Measurements from ENCODE around the gene FUBP1. TPM values are rescaled to one million over a fixed set of nuclear protein-coding genes. Genes with fewer than 3 reads are reported as not detected.
"Not testable (repeated sequence)": the region's sequence is repeated elsewhere in the genome, so short reads cannot be mapped to it uniquely, and the experiment has no call there.

The FUBP1 gene
- total RNA-seq, 3 donors from 2014 or later, result 96.0 to 186 (median 156) TPM

GRCh38 chr1:77929806-77930205 lies 49.1 kb downstream of the FUBP1 start:
- no peaks in the 10 kb centered on the region for H3K36me3 ChIP-seq
- TF ChIP-seq, protein P1, sequence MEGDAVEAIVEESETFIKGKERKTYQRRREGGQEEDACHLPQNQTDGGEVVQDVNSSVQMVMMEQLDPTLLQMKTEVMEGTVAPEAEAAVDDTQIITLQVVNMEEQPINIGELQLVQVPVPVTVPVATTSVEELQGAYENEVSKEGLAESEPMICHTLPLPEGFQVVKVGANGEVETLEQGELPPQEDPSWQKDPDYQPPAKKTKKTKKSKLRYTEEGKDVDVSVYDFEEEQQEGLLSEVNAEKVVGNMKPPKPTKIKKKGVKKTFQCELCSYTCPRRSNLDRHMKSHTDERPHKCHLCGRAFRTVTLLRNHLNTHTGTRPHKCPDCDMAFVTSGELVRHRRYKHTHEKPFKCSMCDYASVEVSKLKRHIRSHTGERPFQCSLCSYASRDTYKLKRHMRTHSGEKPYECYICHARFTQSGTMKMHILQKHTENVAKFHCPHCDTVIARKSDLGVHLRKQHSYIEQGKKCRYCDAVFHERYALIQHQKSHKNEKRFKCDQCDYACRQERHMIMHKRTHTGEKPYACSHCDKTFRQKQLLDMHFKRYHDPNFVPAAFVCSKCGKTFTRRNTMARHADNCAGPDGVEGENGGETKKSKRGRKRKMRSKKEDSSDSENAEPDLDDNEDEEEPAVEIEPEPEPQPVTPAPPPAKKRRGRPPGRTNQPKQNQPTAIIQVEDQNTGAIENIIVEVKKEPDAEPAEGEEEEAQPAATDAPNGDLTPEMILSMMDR (IDR thresholded peaks at IDR 0.05), result no peak
- TF ChIP-seq POLR2AphosphoS5 (IDR thresholded peaks at IDR 0.05) (no peak), POLR2A (IDR thresholded peaks at IDR 0.05) (no peak)
- intact Hi-C loops (cut with DNase I; ENCODE audit: low total_unique reads), result no loop called here

DNA sequence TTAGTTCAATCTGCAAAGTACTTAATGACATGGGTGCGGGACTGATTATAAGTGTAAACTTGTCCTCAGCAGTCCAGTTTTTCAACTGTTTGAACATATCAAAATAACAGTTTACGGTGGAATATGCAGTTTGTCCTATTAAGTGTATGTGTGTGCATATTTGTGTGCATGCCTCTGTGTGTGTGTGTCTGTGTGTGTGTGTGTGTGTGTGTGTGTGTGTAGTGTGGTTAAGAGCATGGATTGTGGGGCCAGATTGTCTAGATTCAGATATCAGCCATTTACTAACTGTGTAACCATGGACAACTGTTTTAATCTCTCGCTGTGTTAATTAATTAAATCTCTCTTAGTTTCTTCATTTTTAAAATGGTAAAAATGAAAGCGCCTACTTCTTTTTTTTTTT lies 51.5 kb downstream of the FUBP1 start:
- H3K9me3 ChIP-seq, result no peaks in the 10 kb centered on the region
- no peaks in the 10 kb centered on the region for H3K4me1 ChIP-seq
- no peak overlapping the region for H3K27ac ChIP-seq
- intact Hi-C loops (cut with DNase I; ENCODE audit: low total_unique reads), result no loop called here
- H3K4me3 ChIP-seq, result no peak overlapping the region
- no peak for DNase-seq (ENCODE audit: low spot score in 2 of 2)
- H3K27me3 ChIP-seq, result no peaks in the 10 kb centered on the region
- H3K36me3 ChIP-seq, result no peaks in the 10 kb centered on the region
- TF ChIP-seq, protein P1 (IDR thresholded peaks at IDR 0.05), result no peak
- TF ChIP-seq POLR2AphosphoS5 (IDR thresholded peaks at IDR 0.05) (no peak), POLR2A (IDR thresholded peaks at IDR 0.05) (no peak)

More at GRCh38 chr1:77929806-77930205, 49.1 kb downstream of the FUBP1 start:
- H3K27ac ChIP-seq, result no peak overlapping the region
- no peaks in the 10 kb centered on the region for H3K9me3 ChIP-seq
- H3K27me3 ChIP-seq, result no peaks in the 10 kb centered on the region
- no peaks in the 10 kb centered on the region for H3K4me1 ChIP-seq
- DNase-seq (ENCODE audit: low spot score in 2 of 2), result no peak
- H3K4me3 ChIP-seq, result no peak overlapping the region

DNA sequence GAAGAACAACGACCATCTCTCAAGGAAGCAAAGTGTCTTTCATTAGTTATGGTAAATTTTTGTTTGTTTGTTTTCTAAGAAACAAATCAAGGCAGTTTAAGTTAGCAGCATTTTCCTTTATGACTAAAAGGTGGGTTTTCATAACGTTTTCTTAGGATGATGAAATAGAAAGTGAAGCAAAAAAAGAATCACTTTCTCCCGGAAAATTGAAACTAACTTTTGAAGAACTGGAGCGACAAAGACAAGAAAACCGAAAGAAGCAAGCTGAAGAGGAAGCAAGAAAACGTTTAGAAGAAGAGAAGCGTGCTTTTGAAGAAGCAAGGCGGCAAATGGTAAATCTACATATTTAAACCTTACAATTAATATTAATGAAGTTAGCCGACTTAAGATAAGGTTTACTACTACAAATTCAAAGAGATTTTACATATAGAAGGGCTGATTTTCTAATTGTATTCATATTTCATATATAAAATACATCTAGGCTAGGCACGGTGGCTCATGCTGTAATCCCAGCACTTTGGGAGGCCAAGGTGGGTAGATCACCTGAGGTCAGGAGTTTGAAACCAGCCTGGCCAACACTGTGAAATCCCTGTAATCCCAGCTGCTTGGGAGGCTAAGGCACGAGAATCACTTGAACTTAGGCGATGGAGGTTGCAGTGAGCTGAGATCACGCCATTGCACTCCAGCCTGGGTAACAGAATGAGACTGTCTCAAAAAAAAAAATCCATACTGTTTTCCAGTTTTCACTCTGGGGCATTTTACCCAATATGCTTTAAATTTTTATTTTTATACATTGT lies 52.1 kb downstream of the FUBP1 start:
- Histone ChIP-seq H3K9me3 (no peaks in the 10 kb centered on the region), H3K4me1 (no peaks in the 10 kb centered on the region), H3K36me3 (no peaks in the 10 kb centered on the region), H3K27ac (no peak overlapping the region), H3K4me3 (peak overlapping the region in 1 of 3 donors; percentile 22), H3K27me3 (no peaks in the 10 kb centered on the region)
- no peak for TF ChIP-seq POLR2AphosphoS5 (IDR thresholded peaks at IDR 0.05)
- TF ChIP-seq, protein P1 (IDR thresholded peaks at IDR 0.05), result no peak
- TF ChIP-seq POLR2A (IDR thresholded peaks at IDR 0.05), result no peak
- intact Hi-C loops (cut with DNase I; ENCODE audit: low total_unique reads), result no loop called here
- DNase-seq (ENCODE audit: low spot score in 2 of 2), result no peak

- no peak for DNase-seq (ENCODE audit: low spot score in 2 of 2)
- intact Hi-C loops (cut with DNase I; ENCODE audit: low total_unique reads), result no loop called here
- no peak overlapping the region for H3K27ac ChIP-seq
- H3K27me3 ChIP-seq, result no peaks in the 10 kb centered on the region
- no peaks in the 10 kb centered on the region for H3K36me3 ChIP-seq
- TF ChIP-seq POLR2AphosphoS5 (IDR thresholded peaks at IDR 0.05), result no peak
- TF ChIP-seq, protein P1 (IDR thresholded peaks at IDR 0.05), result no peak
- TF ChIP-seq POLR2A (IDR thresholded peaks at IDR 0.05), result no peak
- no peak overlapping the region for H3K4me3 ChIP-seq
- H3K9me3 ChIP-seq, result no peaks in the 10 kb centered on the region
- no peaks in the 10 kb centered on the region for H3K4me1 ChIP-seq
These were observed 52.9 kb downstream of the FUBP1 start for GRCh38 chr1:77925956-77926355.

GRCh38 chr1:77925518-77925917 lies 53.4 kb downstream of the FUBP1 start:
- no peak overlapping the region for H3K27ac ChIP-seq
- TF ChIP-seq, protein P1 (IDR thresholded peaks at IDR 0.05), result no peak
- TF ChIP-seq POLR2AphosphoS5 (IDR thresholded peaks at IDR 0.05) (no peak), POLR2A (IDR thresholded peaks at IDR 0.05) (no peak)
- H3K4me1 ChIP-seq, result no peaks in the 10 kb centered on the region
- H3K27me3 ChIP-seq, result no peaks in the 10 kb centered on the region
- H3K9me3 ChIP-seq, result no peaks in the 10 kb centered on the region
- no peaks in the 10 kb centered on the region for H3K36me3 ChIP-seq
- DNase-seq (ENCODE audit: low spot score in 2 of 2), result no peak
- intact Hi-C loops (cut with DNase I; ENCODE audit: low total_unique reads), result no loop called here
- H3K4me3 ChIP-seq, result no peak overlapping the region

DNA sequence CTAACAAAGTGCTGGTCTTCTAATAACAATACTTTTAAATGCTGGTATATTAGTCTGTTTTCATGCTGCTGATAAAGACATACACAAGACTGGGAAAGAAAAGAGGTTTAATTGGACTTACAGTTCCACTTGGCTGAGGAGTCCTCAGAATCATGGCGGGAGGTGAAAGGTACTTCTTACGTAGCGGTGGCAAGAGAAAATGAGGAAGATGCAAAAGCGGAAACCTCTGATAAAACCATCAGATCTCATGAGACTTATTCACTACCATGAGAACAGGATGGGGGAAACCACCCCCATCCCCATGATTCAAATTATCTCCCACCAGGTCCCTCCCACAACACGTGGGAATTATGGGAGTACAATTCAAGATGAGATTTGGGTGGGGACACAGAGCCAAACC lies 60.0 kb downstream of the FUBP1 start:
- H3K4me1 ChIP-seq; H3K27me3 ChIP-seq; H3K9me3 ChIP-seq; H3K4me3 ChIP-seq; DNase-seq (ENCODE audit: low spot score in 2 of 2); intact Hi-C loops (cut with DNase I; ENCODE audit: low total_unique reads); H3K27ac ChIP-seq: not testable (repeated sequence)
- peaks cover 14% of the 10 kb centered on the region for H3K36me3 ChIP-seq
